Liver (tissue), 9 donors: ENCODE results near the gene DOCK9. TPM values are rescaled to one million over a fixed set of nuclear protein-coding genes. Genes with fewer than 3 reads are reported as not detected.
A peak's percentile ranks its signal among the peaks of the same experiment; 100 is the strongest.

Experiments
- DNase-seq: peaks from one replicate; pipeline ENCODE4 v3.0.0-alpha.2; 2017; ENCODE audit warnings: low spot score
- H3K27ac ChIP-seq, 2 donors: one replicate each; pipeline ENCODE4 v1.7.0; 2013; ENCODE audit warnings: inconsistent platforms in 2 of 2, low read length in 2 of 2, control low read depth in 1 of 2, low read depth in 1 of 2, mild to moderate bottlenecking in 1 of 2
- H3K27me3 ChIP-seq, 4 donors: one replicate each; pipeline versions ENCODE4 v1.6.1 to v1.7.0; 2013; ENCODE audit warnings: low read length in 3 of 4, inconsistent platforms in 1 of 4, mild to moderate bottlenecking in 1 of 4, moderate library complexity in 1 of 4; ENCODE audit not compliant: control insufficient read depth in 4 of 4, insufficient read depth in 4 of 4
- H3K36me3 ChIP-seq, 4 donors: one replicate each; pipeline versions ENCODE4 v1.6.1 to v1.7.0; 2013; ENCODE audit warnings: low read length in 3 of 4, mild to moderate bottlenecking in 3 of 4, low read depth in 1 of 4, moderate library complexity in 1 of 4; ENCODE audit not compliant: control insufficient read depth in 4 of 4, insufficient read depth in 3 of 4
- H3K4me1 ChIP-seq, 4 donors: one replicate each; pipeline versions ENCODE4 v1.6.1 to v1.7.0; 2013; ENCODE audit warnings: low read length in 3 of 4, mild to moderate bottlenecking in 3 of 4, moderate library complexity in 1 of 4; ENCODE audit not compliant: control insufficient read depth in 4 of 4, insufficient read depth in 4 of 4
- H3K4me3 ChIP-seq, 3 donors: one replicate each; pipeline versions ENCODE4 v1.6.1 to v1.7.0; 2013; ENCODE audit warnings: low read length in 3 of 3, control low read depth in 1 of 3, low read depth in 1 of 3, mild to moderate bottlenecking in 1 of 3
- H3K9ac ChIP-seq, 2 donors: one replicate each; pipeline ENCODE4 v1.7.0; 2013; ENCODE audit warnings: low read length in 2 of 2, mild to moderate bottlenecking in 2 of 2, moderate library complexity in 2 of 2, control low read depth in 1 of 2, low read depth in 1 of 2
- H3K9me3 ChIP-seq, 4 donors: one replicate each; pipeline versions ENCODE4 v1.6.1 to v1.7.0; 2013; ENCODE audit warnings: low read length in 3 of 4; ENCODE audit not compliant: control insufficient read depth in 4 of 4
- FOXA2 ChIP-seq: IDR thresholded peaks from 2 replicates; pipeline ENCODE4 v1.6.1; 2016; ENCODE audit warnings: antibody characterized with exemption
- GABPA ChIP-seq, 2 donors: IDR thresholded peaks in 1 of 2; conservative IDR thresholded peaks in 1 of 2; 2 replicates each; pipeline ENCODE4 v1.6.1; 2016; ENCODE audit warnings: antibody characterized with exemption in 2 of 2, mild to moderate bottlenecking in 1 of 2, moderate library complexity in 1 of 2
- HNF4A ChIP-seq, 2 donors: conservative IDR thresholded peaks; 2 replicates each; pipeline ENCODE4 v1.6.1; 2016; ENCODE audit warnings: antibody characterized with exemption in 2 of 2, mild to moderate bottlenecking in 2 of 2
- HNF4G ChIP-seq: IDR thresholded peaks from 2 replicates; pipeline ENCODE4 v1.6.1; 2016; ENCODE audit warnings: antibody characterized with exemption
- JUND ChIP-seq, 2 donors: IDR thresholded peaks; 2 replicates each; pipeline ENCODE4 v1.6.1; 2016; ENCODE audit warnings: antibody characterized with exemption in 2 of 2
- NR2F2 ChIP-seq: IDR thresholded peaks from 2 replicates; pipeline ENCODE4 v1.6.1; 2016; ENCODE audit warnings: antibody characterized with exemption
- RAD21 ChIP-seq, 2 donors: IDR thresholded peaks; 2 replicates each; pipeline ENCODE4 v1.6.1; 2016; ENCODE audit warnings: antibody characterized with exemption in 2 of 2, mild to moderate bottlenecking in 2 of 2
- RXRA ChIP-seq, 2 donors: IDR thresholded peaks; 2 replicates each; pipeline ENCODE4 v1.6.1; 2017 to 2018; ENCODE audit warnings: antibody characterized with exemption in 2 of 2, mild to moderate bottlenecking in 1 of 2
- SP1 ChIP-seq: IDR thresholded peaks from 2 replicates; pipeline ENCODE4 v1.6.1; 2018; ENCODE audit warnings: antibody characterized with exemption, mild to moderate bottlenecking
- TAF1 ChIP-seq: conservative IDR thresholded peaks from 2 replicates; pipeline ENCODE4 v1.6.1; 2016; ENCODE audit warnings: antibody characterized with exemption, mild to moderate bottlenecking
- YY1 ChIP-seq: IDR thresholded peaks from 2 replicates; pipeline ENCODE4 v1.6.1; 2016; ENCODE audit warnings: antibody characterized with exemption, mild to moderate bottlenecking
- WGBS: extraction: QIAGEN DNeasy Blood & Tissue Kit; methylation state at CpG from one replicate; pipeline ENCODE4 v1.1.7; 2013; 5-methylcytosine and 5-hydroxymethylcytosine counted together
- polyA plus RNA-seq, 2 donors: library from polyadenylated mRNA; stranded (reverse) in 1 of 2; unstranded in 1 of 2; fragments of 200-250 nt in 1 of 2; fragments of >200 nt in 1 of 2; fragmentation: Nextera tagmentation in 1 of 2; extraction: Ambion mirVana in 1 of 2; gene quantifications; one replicate each; pipeline versions ENCODE4 v1.2.1 to v1.2.3, GENCODE V29; 2013 to 2015
- total RNA-seq, 2 donors: library from RNA; depleted of rRNA; stranded (reverse); fragments of >200 nt; gene quantifications; one replicate each; pipeline ENCODE4 v1.2.3, GENCODE V29; 2014
- TF ChIP-seq, protein P1 (sequence below): IDR thresholded peaks from 2 replicates; pipeline ENCODE4 v1.6.1; 2016; ENCODE audit warnings: antibody characterized with exemption
- TF ChIP-seq, protein P2 (sequence below): IDR thresholded peaks from 2 replicates; pipeline ENCODE4 v1.6.1; 2016; ENCODE audit warnings: antibody characterized with exemption
- TF ChIP-seq, protein P3 (sequence below): fragments of 150-350 bp; IDR thresholded peaks from 2 replicates; pipeline ENCODE4 v1.5.1; 2017; ENCODE audit warnings: improper control_type of control experiment, low read depth, low read length; ENCODE audit not compliant: missing input control
- TF ChIP-seq, protein P4 (sequence below): IDR thresholded peaks from 2 replicates; pipeline ENCODE4 v1.6.1; 2016; ENCODE audit warnings: antibody characterized with exemption
- TF ChIP-seq, protein P5 (sequence below): IDR thresholded peaks from 2 replicates; pipeline ENCODE4 v1.6.1; 2016; ENCODE audit warnings: antibody characterized with exemption, mild to moderate bottlenecking
- donor health status: healthy.
- donor health status: healthy.
- donor health status: healthy.
- donor health status: healthy.
- donor health status: healthy.

Gene DOCK9
- total and polyA plus RNA-seq, 4 donors, result 5.4 to 31.3 (median 10.6) TPM

DNA sequence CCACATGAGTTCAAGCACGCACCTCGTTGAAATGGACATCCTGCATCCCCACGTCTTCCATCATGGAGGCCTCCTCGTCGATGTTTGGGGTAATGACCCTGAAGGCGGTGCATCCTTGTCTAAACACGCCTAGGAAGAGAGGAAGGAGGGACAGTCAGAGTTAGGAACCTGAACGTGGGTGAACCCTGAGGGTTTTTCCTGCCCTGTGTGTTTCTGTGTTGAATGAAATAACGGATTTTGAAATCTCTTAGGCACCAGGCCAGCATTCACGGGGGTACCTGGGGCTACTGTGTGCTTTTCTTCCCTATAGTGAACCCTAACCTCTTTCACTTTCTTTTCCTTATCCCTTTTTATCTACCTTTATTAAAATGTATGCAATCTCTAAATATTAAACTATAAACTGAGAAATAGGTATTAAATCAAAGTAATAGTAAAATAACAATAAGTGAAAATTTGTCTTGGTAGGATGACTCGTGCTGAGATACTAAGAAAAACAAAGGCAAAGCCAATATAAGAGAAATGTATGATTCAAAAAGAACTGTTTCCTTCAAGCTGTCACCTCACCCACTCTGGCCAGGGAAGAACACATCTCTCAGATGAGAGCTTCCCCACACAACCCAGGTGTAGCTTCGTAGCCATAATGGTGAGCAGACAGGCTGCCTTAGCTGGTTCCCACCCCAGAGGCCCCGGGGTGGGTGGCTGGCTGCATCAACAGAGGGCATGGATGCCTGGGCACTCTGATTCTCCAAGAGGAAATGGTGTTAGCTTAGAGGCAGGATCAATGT, 153.3 kb downstream of the DOCK9 start (continued):
- TF ChIP-seq, protein P1, sequence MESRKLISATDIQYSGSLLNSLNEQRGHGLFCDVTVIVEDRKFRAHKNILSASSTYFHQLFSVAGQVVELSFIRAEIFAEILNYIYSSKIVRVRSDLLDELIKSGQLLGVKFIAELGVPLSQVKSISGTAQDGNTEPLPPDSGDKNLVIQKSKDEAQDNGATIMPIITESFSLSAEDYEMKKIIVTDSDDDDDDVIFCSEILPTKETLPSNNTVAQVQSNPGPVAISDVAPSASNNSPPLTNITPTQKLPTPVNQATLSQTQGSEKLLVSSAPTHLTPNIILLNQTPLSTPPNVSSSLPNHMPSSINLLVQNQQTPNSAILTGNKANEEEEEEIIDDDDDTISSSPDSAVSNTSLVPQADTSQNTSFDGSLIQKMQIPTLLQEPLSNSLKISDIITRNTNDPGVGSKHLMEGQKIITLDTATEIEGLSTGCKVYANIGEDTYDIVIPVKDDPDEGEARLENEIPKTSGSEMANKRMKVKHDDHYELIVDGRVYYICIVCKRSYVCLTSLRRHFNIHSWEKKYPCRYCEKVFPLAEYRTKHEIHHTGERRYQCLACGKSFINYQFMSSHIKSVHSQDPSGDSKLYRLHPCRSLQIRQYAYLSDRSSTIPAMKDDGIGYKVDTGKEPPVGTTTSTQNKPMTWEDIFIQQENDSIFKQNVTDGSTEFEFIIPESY, result no peak

DNA sequence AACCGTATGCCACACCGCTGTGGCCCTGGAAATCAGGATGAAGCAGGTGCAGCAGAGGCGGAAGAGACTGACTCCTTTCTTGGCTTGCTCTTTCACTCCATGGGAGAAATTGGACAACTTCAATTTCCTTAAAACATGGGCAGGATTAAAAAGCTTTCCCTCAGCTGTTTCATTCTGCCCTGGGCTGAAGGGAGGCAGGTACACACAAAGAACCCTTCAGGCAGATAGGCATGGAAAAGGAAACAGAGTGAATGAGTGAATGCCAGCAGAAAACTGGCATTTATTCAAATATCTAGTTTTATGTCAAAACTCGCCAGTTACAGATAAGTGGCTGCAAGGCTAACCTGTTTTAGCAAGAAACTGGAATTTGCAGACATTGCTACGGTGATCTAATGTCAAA, 154.4 kb downstream of the DOCK9 start:
- Histone ChIP-seq H3K4me1 (peaks cover 27 to 75% (median 56%) of the 10 kb centered on the region in 4 donors), H3K4me3 (no peak overlapping the region), H3K27me3 (no peaks in the 10 kb centered on the region), H3K36me3 (no peaks in the 10 kb centered on the region), H3K27ac (peak overlapping the region; percentile 69 to 77), H3K9me3 (no peaks in the 10 kb centered on the region), H3K9ac (peak overlapping the region in 1 of 2 donors; percentile 60)
- 43% methylated on average over 5 of the region's 5 CpGs for WGBS
- DNase-seq, result no peak
- TF ChIP-seq, protein P2, sequence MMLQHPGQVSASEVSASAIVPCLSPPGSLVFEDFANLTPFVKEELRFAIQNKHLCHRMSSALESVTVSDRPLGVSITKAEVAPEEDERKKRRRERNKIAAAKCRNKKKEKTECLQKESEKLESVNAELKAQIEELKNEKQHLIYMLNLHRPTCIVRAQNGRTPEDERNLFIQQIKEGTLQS, result no peak
- TF ChIP-seq NR2F2, result no peak
- TF ChIP-seq SP1, result peak; percentile 20
- TF ChIP-seq, protein P3, sequence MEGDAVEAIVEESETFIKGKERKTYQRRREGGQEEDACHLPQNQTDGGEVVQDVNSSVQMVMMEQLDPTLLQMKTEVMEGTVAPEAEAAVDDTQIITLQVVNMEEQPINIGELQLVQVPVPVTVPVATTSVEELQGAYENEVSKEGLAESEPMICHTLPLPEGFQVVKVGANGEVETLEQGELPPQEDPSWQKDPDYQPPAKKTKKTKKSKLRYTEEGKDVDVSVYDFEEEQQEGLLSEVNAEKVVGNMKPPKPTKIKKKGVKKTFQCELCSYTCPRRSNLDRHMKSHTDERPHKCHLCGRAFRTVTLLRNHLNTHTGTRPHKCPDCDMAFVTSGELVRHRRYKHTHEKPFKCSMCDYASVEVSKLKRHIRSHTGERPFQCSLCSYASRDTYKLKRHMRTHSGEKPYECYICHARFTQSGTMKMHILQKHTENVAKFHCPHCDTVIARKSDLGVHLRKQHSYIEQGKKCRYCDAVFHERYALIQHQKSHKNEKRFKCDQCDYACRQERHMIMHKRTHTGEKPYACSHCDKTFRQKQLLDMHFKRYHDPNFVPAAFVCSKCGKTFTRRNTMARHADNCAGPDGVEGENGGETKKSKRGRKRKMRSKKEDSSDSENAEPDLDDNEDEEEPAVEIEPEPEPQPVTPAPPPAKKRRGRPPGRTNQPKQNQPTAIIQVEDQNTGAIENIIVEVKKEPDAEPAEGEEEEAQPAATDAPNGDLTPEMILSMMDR, result no peak
- peak; percentile 14 for TF ChIP-seq FOXA2
- TF ChIP-seq, protein P4, sequence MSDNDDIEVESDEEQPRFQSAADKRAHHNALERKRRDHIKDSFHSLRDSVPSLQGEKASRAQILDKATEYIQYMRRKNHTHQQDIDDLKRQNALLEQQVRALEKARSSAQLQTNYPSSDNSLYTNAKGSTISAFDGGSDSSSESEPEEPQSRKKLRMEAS, result peak; percentile 34
- TF ChIP-seq TAF1, result no peak
- TF ChIP-seq RAD21 (IDR thresholded peaks at IDR 0.05), result peak in 1 of 2 donors; percentile 41
- TF ChIP-seq RXRA (IDR thresholded peaks at IDR 0.05), result peak in 1 of 2 donors; percentile 51
- peak; percentile 40 for TF ChIP-seq YY1
- peak; percentile 9 to 24 for TF ChIP-seq HNF4A (conservative IDR thresholded peaks at IDR 0.05)

DNA sequence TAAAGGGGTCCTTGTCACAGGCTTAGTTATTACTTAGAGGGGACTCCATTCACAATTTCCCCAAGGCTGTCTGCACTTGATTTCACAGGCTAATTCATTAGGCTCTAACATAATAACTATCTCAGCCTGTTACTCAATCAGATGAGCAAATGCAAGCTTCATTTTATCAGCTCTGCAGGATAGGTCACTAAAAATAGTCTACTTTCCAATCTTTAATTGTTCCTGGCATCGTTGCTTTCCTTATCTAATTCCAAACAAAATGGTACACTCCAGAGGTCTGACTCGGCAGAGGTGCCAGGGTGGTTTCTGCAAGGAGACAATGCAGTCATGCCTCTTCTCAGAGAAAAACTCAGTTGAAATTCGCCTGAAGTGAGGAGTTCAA, 155.6 kb downstream of the DOCK9 start:
- Histone ChIP-seq H3K4me3 (no peak overlapping the region), H3K36me3 (no peaks in the 10 kb centered on the region), H3K27ac (peak overlapping the region; percentile 87 to 89), H3K27me3 (no peaks in the 10 kb centered on the region), H3K4me1 (peaks cover 25 to 63% (median 48%) of the 10 kb centered on the region in 4 donors), H3K9ac (peak overlapping the region in 1 of 2 donors; percentile 42), H3K9me3 (no peaks in the 10 kb centered on the region)
- DNase-seq, result no peak
- WGBS, result 17% methylated on average over 3 of the region's 3 CpGs
- TF ChIP-seq HNF4A (conservative IDR thresholded peaks at IDR 0.05) (peak; percentile 63 to 83), YY1 (peak; percentile 94), TAF1 (no peak), HNF4G (peak; percentile 38), GABPA (IDR thresholded peaks at IDR 0.05 in 1 of 2, conservative IDR thresholded peaks at IDR 0.05 in 1 of 2) (no peak), RAD21 (IDR thresholded peaks at IDR 0.05) (no peak), NR2F2 (no peak), JUND (IDR thresholded peaks at IDR 0.05) (peak; percentile 49 to 55)
- TF ChIP-seq, protein P5, sequence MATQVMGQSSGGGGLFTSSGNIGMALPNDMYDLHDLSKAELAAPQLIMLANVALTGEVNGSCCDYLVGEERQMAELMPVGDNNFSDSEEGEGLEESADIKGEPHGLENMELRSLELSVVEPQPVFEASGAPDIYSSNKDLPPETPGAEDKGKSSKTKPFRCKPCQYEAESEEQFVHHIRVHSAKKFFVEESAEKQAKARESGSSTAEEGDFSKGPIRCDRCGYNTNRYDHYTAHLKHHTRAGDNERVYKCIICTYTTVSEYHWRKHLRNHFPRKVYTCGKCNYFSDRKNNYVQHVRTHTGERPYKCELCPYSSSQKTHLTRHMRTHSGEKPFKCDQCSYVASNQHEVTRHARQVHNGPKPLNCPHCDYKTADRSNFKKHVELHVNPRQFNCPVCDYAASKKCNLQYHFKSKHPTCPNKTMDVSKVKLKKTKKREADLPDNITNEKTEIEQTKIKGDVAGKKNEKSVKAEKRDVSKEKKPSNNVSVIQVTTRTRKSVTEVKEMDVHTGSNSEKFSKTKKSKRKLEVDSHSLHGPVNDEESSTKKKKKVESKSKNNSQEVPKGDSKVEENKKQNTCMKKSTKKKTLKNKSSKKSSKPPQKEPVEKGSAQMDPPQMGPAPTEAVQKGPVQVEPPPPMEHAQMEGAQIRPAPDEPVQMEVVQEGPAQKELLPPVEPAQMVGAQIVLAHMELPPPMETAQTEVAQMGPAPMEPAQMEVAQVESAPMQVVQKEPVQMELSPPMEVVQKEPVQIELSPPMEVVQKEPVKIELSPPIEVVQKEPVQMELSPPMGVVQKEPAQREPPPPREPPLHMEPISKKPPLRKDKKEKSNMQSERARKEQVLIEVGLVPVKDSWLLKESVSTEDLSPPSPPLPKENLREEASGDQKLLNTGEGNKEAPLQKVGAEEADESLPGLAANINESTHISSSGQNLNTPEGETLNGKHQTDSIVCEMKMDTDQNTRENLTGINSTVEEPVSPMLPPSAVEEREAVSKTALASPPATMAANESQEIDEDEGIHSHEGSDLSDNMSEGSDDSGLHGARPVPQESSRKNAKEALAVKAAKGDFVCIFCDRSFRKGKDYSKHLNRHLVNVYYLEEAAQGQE, result peak; percentile 16
- TF ChIP-seq, protein P4, result no peak
- TF ChIP-seq, protein P1, result peak; percentile 60
